ENCODE measurements around the gene ITSN1.

DNA sequence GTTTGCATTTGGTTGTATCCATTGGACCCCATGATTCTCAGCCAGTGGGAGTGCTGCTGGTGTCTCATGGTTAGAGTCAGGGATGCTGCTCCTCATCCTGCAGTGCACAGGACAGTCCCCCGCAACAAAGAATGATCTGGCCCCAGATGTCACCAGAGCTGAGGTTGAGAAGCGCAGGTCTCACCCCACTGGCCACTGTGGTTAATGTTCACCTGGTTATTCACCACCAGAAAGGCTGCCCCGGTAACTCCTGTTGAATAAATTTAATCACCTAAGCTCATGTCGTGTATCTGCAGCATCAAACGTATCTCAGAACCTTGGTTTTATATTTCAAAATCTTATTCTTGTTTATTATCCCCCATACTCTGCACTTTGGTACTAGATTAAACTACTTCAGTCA lies 197.5 kb downstream of the ITSN1 start:
- TF ChIP-seq, protein P1, sequence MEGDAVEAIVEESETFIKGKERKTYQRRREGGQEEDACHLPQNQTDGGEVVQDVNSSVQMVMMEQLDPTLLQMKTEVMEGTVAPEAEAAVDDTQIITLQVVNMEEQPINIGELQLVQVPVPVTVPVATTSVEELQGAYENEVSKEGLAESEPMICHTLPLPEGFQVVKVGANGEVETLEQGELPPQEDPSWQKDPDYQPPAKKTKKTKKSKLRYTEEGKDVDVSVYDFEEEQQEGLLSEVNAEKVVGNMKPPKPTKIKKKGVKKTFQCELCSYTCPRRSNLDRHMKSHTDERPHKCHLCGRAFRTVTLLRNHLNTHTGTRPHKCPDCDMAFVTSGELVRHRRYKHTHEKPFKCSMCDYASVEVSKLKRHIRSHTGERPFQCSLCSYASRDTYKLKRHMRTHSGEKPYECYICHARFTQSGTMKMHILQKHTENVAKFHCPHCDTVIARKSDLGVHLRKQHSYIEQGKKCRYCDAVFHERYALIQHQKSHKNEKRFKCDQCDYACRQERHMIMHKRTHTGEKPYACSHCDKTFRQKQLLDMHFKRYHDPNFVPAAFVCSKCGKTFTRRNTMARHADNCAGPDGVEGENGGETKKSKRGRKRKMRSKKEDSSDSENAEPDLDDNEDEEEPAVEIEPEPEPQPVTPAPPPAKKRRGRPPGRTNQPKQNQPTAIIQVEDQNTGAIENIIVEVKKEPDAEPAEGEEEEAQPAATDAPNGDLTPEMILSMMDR (IDR thresholded peaks at IDR 0.05): no peak
- no peak for TF ChIP-seq POLR2A (IDR thresholded peaks at IDR 0.05)

Data from tibial nerve (tissue), 3 donors.